RWPE1 (cell line): ENCODE results near the gene HIVEP2.

Experiments used
- CTCF ChIA-PET: fragments of 350-600 bp; sonication (Branson Sonifier 250); formaldehyde crosslinking; extraction: SDS; loops from one replicate; lab custom pipeline; 2021; lab: Yijun Ruan, JAX
- POLR2A ChIA-PET: fragments of 400-600 bp; formaldehyde crosslinking; extraction: SDS; loops from one replicate; lab custom pipeline; 2020; ENCODE audit warnings: antibody characterized with exemption; ENCODE audit not compliant: low non-redundant PET; lab: Yijun Ruan, JAX
- DNase-seq: peaks from one replicate; pipeline ENCODE4 v3.0.0; 2012; ENCODE audit warnings: low spot score
- H3K27ac ChIP-seq: fragments of 450-650 bp; 2 replicates; pipeline ENCODE4 v1.5.1; 2017
- CTCF ChIP-seq: fragments of 450-650 bp; conservative IDR thresholded peaks from 2 replicates; pipeline ENCODE4 v1.5.1; 2017; ENCODE audit warnings: low read depth, mild to moderate bottlenecking

HIVEP2 gene

GRCh38 chr6:142941018-142941417 lies 4.0 kb downstream of the HIVEP2 start:
- CTCF ChIA-PET, result interaction anchor here (0.5 kb wide), 1 partner anchor 561 kb away, joined by 3 read pairs; no protein-coding TSS in a partner anchor
- H3K27ac ChIP-seq, result no peak overlapping the region
- DNase-seq, result no peak
- POLR2A ChIA-PET, result no interaction called here
- TF ChIP-seq CTCF, result no peak

- TF ChIP-seq CTCF, result no peak
- CTCF ChIA-PET, result interaction anchor here (0.5 to 0.6 kb wide), 2 partner anchors 238 to 561 kb away, joined by 3 read pairs; no protein-coding TSS in a partner anchor
- DNase-seq, result no peak
- POLR2A ChIA-PET, result no interaction called here
- H3K27ac ChIP-seq, result no peak overlapping the region
These were observed 4.5 kb downstream of the HIVEP2 start for GRCh38 chr6:142940487-142940886.

- DNase-seq, result no peak
- TF ChIP-seq CTCF, result no peak
- ChIA-PET CTCF (no interaction called here), POLR2A (no interaction called here)
- no peak overlapping the region for H3K27ac ChIP-seq
These were observed 6.5 kb downstream of the HIVEP2 start for GRCh38 chr6:142938510-142938909.

- POLR2A ChIA-PET, result no interaction called here
- CTCF ChIA-PET, result interaction anchor here (0.6 kb wide), 1 partner anchor 1906 kb away, joined by 3 read pairs; no protein-coding TSS in a partner anchor
- H3K27ac ChIP-seq, result no peak overlapping the region
- no peak for TF ChIP-seq CTCF
- DNase-seq, result no peak
These were observed 7.0 kb downstream of the HIVEP2 start for GRCh38 chr6:142937986-142938385.

- no peak for DNase-seq
- no peak for TF ChIP-seq CTCF
- ChIA-PET POLR2A (no interaction called here), CTCF (no interaction called here)
- H3K27ac ChIP-seq, result no peak overlapping the region
These were observed 9.1 kb downstream of the HIVEP2 start for GRCh38 chr6:142935553-142936517.

- no peak for TF ChIP-seq CTCF
- no peak overlapping the region for H3K27ac ChIP-seq
- ChIA-PET POLR2A (no interaction called here), CTCF (interaction anchor here (1.0 kb wide), 1 partner anchor 15 kb away, joined by 3 read pairs; no protein-coding TSS in a partner anchor)
- no peak for DNase-seq
These were observed 10.4 kb downstream of the HIVEP2 start for GRCh38 chr6:142934599-142934998.
